Hypothalamus (tissue), 51 donors: ENCODE data around the gene ZNF609.
A peak's percentile ranks its signal among the peaks of the same experiment; 100 is the strongest.

Experiments used
- DNase-seq, 51 donors: peaks; one replicate each; lab custom pipeline; 2025; lab: John Stamatoyannopoulos, UW

Gene ZNF609, protein sequence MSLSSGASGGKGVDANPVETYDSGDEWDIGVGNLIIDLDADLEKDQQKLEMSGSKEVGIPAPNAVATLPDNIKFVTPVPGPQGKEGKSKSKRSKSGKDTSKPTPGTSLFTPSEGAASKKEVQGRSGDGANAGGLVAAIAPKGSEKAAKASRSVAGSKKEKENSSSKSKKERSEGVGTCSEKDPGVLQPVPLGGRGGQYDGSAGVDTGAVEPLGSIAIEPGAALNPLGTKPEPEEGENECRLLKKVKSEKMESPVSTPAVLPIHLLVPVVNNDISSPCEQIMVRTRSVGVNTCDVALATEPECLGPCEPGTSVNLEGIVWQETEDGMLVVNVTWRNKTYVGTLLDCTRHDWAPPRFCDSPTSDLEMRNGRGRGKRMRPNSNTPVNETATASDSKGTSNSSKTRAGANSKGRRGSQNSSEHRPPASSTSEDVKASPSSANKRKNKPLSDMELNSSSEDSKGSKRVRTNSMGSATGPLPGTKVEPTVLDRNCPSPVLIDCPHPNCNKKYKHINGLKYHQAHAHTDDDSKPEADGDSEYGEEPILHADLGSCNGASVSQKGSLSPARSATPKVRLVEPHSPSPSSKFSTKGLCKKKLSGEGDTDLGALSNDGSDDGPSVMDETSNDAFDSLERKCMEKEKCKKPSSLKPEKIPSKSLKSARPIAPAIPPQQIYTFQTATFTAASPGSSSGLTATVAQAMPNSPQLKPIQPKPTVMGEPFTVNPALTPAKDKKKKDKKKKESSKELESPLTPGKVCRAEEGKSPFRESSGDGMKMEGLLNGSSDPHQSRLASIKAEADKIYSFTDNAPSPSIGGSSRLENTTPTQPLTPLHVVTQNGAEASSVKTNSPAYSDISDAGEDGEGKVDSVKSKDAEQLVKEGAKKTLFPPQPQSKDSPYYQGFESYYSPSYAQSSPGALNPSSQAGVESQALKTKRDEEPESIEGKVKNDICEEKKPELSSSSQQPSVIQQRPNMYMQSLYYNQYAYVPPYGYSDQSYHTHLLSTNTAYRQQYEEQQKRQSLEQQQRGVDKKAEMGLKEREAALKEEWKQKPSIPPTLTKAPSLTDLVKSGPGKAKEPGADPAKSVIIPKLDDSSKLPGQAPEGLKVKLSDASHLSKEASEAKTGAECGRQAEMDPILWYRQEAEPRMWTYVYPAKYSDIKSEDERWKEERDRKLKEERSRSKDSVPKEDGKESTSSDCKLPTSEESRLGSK (N-terminal part only)

GRCh38 chr15:64460206-64460723 is at the start of gene ZNF609:
TSS of gene ZNF609 (plus strand) at chr15:64460578. CDS start at chr15:64499420, 38,842 bp downstream.
- DNase-seq = peak; percentile 47 to 94 (median 84)

- DNase-seq = no peak
These were observed 48.2 kb upstream of the ZNF609 start for GRCh38 chr15:64412216-64412615.

DNA sequence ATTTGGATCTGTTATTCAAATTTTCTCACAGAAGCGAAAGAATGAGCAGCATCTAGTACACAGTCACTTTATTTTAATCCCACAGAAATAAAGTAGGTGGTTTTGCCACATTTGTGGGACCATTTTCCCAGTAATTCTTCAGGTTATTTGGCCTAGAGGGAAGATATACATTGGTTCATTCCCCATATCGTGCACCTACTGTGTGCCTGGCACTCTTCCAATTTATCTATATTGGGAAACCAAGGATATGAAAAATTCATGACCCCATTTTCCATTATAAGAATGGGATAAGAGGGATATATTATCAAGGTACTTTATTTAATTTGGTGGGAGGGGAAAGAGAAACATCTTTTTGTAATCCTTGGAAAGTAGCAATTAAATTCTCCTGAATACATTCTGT is 37.7 kb upstream of the ZNF609 start:
- no peak for DNase-seq

DNA sequence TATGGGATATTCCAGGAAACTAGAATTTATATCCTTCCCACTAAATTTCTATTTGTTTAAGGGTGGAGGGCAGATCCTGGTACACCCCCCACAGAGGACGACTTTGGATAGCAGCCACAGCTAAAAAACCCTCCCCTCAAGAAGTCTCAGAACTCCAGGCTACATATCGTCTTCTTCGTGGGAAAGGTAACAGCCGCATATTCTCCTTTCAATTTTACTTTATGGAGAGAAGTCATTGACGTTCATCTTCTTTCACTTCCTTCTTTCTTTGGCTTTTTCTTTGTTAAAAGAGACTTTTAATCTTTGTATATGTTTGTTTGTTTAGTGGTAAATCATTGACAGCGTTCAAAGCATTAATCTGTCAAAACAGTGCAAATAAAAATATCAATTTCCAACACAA is 36.4 kb upstream of the ZNF609 start:
- no peak for DNase-seq

- no peak for DNase-seq
These were observed 35.2 kb upstream of the ZNF609 start for GRCh38 chr15:64425221-64425620.

DNA sequence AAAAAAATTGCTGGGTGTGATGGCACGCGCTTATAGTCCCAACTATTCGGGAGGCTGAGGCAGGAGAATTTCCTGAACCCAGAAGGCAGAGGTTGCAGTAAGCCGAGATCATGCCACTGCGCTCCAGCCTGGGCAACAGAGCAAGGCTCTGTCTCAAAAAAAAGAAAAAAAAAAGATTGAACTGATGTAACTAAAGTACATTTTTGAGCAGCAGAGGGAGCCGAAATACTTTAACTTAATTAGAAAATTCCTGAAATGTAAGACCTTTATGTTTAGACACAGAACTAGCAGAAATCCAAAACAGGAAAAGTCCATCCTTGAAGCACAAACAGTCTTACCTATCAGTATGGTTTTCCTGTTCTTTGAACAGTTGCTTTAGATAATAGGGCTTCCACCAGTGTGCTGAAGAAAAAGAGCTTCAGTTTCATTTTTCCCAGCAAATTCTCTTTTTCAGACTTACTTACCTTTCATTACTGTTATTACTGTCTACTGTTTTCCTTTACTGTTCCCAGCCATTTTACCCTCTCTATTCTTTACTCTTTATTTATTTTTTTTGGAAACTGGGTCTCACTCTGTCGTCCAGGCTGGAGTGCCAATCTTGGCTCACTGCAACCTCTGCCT is 33.4 kb upstream of the ZNF609 start:
- peak in 2 of 51 donors; percentile 7 to 15 for DNase-seq

GRCh38 chr15:64429448-64429847 is 30.9 kb upstream of the ZNF609 start:
- DNase-seq = no peak

DNA sequence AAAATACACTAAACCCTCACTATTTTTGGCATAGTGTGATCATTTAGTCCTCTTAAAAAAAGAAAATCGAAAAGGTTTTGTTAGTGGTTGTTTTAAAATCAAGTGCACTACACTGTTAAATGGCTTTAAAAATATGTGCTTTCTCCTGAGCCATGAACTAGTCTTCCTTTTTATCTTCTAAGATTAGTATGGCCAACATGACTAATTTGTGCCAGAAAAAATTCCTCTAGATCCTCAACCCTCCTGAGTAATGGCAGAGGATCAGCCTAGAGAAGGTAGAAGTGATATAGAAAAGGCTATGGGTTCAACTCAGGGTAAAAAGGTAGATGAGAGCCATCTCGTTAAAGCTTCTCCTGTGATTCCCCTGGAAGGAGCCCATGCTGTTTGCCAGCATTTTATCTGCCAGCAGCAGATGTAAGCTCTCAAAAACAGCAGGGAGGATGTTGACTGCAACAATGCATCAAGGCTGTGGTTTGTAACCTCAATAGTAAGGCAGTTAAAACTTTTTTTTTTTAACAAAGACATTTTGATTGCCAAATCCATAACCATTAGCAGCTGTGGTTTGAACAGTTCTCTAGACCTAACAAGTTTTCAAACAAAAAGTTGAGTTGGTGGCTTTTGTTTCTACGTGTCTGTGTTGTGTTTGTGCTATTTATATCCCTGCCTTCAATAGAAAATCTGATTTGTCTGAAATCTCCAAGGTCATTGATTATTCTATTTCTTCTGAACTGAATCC is 30.2 kb upstream of the ZNF609 start:
- DNase-seq = no peak

GRCh38 chr15:64437982-64438381 is 22.4 kb upstream of the ZNF609 start:
- DNase-seq = no peak

DNA sequence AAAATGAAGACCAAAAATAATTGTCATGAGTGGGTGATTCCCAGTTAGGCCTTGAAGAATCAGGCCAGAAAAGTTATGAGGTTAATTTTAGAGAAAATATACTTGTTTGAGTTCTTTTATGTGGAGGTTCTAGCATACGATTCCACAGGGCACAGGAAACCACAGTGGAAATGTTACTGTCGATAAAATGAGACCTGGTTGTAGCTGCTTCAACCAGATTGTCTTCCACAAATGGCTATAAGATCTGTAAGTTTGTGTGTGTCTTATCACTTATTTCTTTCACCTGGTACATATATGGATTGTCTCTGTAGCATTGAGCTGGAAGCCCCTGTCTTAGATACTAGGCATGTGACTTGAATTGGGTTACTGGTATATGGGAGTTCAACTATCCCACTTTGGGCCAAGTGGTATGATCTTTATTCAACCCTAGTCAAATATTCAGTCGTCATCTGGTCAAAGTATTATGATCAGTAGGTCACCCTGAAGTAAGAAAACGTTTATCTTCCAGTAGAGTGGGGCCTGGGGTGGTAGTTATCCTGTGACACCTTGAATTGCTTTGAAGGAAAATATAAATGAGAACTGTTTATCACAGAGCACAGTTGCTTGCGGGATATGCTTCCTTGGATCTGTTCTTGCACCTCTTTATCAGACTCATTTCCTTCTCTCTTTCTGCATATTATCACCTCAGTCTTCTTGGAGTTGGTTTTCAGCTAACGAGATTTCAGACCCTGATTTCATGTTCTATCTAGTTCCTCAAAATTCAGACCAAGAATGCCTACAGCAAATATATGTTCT is 21.5 kb upstream of the ZNF609 start:
- DNase-seq = no peak

- DNase-seq = no peak
These were observed 18.5 kb upstream of the ZNF609 start for GRCh38 chr15:64441852-64442251.

- DNase-seq = no peak
These were observed 17.4 kb upstream of the ZNF609 start for GRCh38 chr15:64443016-64443415.

- peak in 1 of 51 donors; percentile 40 for DNase-seq
These were observed 16.4 kb upstream of the ZNF609 start for GRCh38 chr15:64443747-64444621.

DNA sequence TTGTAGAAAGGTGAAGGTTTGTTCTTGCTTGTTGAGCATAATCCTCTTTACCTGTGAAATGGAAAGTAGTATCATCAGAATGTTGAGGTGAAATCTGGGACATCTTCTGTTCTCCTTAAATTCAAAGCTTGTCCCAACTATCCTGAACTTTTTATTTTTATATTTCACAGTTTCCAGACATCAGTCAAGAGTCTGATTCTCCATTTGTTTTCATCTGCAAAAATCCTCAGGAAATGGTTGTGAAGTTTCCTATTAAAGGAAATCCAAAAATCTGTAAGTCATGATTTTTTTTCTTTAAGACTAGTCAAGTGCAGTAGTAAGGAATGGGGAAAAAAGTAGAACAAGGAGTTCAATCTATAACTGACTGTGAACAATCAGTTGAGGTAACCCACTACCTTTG is 15.5 kb upstream of the ZNF609 start:
- DNase-seq = no peak

- DNase-seq = no peak
These were observed 12.7 kb upstream of the ZNF609 start for GRCh38 chr15:64447536-64448315.

GRCh38 chr15:64452988-64453688 is 7.2 kb upstream of the ZNF609 start:
- DNase-seq = peak in 30 of 51 donors; percentile 6 to 76 (median 30)
